Retina (tissue), 1 donor: ENCODE results near the gene ELAVL4.

Experiments used
- DNase-seq: peaks from one replicate; pipeline ENCODE4 v3.0.0-alpha.2; 2016

Gene ELAVL4

GRCh38 chr1:50180367-50180766 lies 71.6 kb downstream of the ELAVL4 start:
- no peak for DNase-seq

DNA sequence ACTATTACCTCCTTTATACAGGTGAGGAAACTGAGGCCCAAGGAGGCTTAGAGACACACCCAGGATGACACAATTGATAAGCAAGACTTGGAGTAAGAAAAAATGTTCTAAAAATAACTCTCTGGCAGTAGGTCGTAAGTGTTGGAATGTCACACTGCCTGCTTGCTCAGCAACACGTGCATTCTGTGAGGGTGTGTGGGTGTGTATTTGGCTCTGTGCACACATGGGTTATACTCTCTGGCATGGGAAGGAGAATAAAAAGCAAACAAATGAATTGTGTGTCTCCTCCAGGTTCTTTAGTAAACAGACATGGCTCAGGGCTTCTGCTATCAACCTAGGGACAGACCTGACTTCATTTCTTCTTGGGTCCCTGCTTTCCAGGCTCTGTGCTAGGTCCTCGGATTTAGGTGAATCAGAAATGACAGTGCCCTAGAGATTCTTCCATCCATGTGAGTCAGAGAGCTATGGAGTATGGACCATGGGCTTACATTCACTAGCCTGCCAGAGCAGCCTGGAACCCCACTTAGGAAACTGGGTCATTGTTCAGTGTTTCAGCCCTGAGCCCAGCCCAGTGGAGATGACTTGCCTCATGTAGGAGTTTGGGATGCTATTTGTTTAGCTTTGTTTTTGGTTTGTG lies 72.4 kb downstream of the ELAVL4 start:
- DNase-seq = no peak

DNA sequence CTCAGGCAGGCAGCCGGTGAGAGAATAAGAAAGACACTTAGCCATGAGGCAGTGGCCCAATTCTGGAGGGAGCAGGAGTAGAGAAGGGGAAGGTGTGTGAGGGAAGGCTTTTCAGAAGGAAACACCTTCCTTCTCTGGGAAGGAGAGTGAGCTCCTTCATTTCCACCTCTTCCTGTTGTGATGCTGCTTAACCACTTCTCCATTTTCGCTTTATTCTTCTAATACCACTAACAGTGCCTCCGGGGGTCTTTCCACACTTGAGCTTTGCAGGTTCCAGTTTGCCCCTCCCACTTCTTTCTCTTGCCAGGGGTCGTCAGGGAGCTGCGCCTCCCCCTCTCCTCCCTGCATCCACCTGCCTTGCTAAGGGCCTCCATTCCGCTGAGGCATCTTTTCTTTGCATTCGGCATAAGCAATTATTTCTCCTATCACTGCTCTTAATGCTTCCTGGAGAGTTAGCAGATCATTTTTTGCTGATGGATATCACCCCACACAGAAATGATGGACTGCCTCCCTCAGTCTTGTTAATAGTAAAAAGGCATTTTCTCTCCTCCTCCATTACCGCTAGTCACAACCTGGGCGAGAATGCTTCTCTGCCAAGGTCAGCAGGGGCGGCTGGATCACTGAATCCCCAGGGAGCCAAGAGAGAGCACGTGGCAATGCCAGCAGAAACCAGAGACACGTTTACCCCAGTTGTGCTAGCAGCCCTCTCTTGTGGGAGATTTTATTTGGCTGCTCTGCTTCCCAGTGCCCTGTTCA lies 74.8 kb downstream of the ELAVL4 start:
- DNase-seq = peak; percentile 48

GRCh38 chr1:50189369-50189768 lies 80.6 kb downstream of the ELAVL4 start:
- DNase-seq = no peak

DNA sequence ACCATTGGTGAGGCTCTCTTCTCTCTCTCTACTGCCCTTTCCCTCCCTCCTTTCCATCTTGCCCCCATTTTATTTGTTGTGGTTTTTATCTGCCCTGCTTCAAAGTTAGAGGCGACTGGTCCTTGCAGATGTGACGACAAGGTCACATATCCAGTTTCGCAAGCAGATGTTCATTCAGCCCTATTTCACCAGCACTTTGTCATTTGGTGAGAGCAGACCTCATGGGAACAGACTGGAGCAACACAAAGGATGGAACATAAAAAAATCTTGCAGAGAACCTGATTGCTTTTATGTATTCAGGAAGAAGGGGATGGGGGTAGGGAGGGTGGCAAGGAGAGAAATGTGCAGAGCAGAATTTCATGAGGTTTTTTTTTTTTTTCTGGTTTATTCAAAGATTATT lies 84.3 kb downstream of the ELAVL4 start:
- DNase-seq = no peak

DNA sequence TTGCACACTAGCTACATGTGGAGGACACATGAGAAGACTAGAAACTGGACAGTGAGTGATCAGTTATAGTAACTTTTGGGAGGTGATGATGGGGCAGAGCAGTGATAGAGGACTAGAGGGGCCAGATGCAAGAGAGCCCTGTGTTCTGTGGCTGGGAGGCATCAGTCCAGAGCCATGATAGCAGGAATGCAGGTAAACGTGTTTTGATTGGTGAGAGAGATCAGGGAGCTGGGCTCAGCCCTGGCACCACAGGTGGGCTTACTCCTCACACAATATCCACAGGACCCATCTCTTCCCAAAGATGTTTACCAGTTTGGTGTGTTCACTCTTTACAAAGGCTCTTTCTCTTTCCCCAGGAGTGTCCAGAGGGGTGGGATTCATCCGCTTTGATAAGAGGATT lies 86.5 kb downstream of the ELAVL4 start:
- DNase-seq = no peak

DNA sequence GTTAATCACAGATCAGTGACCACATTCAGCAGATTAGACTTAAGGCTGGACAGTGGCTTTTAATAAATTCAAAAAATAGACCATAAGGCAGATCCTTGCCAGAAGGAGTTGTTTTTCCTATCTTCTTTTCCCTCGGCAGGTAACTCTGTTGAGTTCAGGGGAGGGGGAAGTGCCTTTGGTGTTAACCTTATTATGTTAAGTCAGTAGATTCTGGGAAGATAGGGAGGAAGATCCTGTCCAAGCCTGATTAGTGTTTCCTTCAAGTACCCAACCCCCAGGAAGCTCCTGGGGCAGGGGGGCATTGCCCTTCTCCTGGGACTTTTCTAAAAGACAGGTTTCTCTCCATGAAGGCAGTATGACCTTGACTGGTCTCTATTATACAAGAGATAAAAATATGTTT lies 87.4 kb downstream of the ELAVL4 start:
- no peak for DNase-seq

- DNase-seq = no peak
These were observed 88.5 kb downstream of the ELAVL4 start for GRCh38 chr1:50197216-50197615.

DNA sequence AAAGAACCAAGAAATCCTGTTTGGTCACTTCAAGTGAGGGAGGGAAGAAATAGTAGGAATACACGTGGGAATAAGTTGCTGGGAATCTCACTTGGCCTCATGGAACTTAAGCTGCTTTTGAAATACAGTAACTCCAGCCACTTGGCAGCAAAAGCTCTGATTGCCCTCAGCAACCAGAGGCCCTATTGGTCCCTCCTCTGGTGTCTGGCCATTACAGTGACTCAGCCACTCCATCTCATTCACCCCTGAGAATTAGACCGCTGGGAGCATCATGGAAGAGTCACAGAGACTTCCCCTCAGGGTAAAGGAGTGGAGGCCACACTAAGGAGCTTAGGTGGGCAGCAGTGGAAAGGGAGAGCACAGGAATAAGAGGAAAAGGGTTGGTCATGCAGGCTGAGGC lies 99.6 kb downstream of the ELAVL4 start:
- no peak for DNase-seq

DNA sequence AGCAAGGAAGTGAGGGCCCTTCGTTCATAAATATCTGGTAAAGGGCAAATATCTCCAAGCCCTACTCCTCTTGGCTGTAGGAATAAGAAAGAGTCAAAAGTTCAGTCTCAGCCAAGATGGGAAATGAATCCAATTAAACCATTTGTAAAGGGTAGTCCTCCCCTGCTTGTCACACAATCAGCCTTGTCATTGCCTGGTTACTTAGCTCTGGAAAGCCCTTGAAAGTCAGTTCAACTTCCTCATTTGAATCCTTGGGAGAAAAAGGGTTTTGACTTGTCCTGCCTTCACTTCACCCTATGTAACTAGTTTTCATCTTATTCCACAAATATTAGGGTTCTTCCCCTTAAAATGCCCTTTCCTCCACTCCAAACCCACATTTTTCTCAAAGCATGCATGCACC lies 100.0 kb downstream of the ELAVL4 start:
- DNase-seq = no peak

DNA sequence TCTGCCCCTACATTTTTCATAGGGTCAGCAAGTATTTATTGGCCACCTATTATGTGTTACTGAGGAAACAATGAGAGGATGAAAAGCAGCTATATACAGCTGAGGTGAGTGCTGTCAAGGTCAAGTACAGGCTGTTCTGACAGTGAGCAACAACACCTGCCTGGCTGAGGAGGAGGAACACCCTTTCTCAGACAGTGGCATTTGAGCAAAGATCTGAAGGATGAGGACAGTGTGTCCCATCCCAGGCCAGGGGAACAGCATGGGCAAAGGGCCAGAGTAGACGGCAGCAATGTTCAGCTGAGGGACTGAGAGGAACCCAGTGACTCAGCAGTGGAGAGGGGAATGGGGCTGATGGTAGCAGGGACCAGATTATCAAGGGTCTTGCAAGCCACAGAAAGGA lies 101.0 kb downstream of the ELAVL4 start:
- DNase-seq = no peak

GRCh38 chr1:50213505-50213904 lies 104.8 kb downstream of the ELAVL4 start:
- no peak for DNase-seq

DNA sequence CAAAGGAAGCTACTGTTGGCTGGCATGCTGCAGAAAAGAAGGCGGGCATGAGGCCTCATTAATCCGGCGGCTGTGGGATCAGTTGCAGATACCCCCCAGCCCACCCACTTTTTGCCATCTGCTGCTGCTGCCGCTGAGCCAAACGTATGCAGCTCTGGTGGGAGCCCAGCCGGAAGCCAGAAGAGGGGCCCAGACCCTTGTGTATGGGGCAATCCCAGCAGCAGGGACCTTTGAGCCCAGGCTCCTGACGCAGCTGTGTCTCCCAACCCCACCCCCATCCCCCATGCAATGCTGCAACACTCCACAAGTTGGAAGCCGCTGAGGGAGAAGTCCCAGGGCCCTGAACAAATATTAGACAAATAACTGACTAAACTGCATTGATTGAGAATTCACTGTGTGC lies 106.0 kb downstream of the ELAVL4 start:
- DNase-seq = no peak

GRCh38 chr1:50218344-50219120 lies 109.8 kb downstream of the ELAVL4 start:
- DNase-seq = no peak

- DNase-seq = no peak
These were observed 120.2 kb downstream of the ELAVL4 start for GRCh38 chr1:50228871-50229384.

- no peak for DNase-seq
These were observed 122.5 kb downstream of the ELAVL4 start for GRCh38 chr1:50231209-50231608.

DNA sequence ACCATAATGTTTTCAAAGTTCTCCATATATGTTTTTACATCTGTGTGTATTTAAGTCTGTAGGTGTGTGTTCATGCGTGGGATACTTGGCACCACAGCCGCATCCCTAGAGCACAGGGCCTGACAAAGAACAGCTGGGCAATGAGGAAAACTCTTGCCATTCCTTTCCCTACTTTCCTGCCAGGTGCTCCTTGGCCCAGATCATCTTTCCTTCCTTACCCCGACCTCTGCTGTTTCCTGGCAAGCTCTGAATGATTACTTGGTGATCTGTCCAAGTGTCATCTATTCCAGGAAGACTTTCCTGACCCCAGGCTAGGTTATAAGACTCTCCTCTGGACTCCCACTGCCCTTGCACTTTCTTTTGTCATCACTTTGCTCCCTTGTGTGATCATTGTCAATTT lies 123.6 kb downstream of the ELAVL4 start:
- DNase-seq = peak; percentile 23

GRCh38 chr1:50236656-50237055 lies 127.9 kb downstream of the ELAVL4 start:
- no peak for DNase-seq

- no peak for DNase-seq
These were observed 128.3 kb downstream of the ELAVL4 start for GRCh38 chr1:50237056-50237455.

- no peak for DNase-seq
These were observed 135.2 kb downstream of the ELAVL4 start for GRCh38 chr1:50243939-50244338.

DNA sequence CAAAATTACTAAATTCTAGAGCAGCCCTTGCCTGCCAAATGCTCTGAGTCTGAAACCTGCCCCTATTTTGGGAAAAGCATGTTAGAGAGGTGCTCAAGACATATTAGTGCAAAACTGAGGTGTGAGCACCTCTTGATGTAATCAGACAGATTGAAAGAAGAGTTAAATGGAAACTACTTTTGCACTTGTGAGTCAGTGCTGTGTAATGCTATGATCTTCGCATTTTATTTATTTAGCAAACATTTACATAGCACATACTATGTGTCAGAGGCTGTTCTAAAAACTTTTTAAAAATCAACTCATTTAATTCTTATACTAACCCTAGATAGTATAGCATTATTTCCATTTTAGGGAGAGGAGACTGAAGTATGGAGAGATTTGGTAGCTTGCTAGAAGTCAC lies 138.1 kb downstream of the ELAVL4 start:
- DNase-seq = no peak

GRCh38 chr1:50251702-50252101 lies 143.0 kb downstream of the ELAVL4 start:
- DNase-seq = peak; percentile 89

DNA sequence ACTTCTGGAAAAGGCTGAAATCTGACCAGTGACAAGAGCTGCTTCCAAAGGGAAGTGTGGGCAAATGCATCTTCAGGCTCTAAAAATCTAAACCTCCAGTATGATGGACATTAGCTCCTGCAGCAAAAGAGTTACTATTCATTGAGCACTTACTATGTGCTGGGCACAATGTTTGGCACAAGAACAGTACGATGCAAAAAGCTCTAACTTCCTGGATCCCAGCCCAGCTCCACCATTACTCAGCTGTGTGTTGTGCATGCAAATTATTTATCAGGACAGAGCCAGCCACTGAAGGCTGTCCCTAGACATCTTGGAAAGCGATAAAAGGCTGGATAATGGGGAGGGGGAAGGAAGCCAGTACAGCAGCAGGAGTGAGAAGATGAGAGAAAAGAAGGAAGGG lies 143.5 kb downstream of the ELAVL4 start:
- DNase-seq = no peak
